NCI-H2081 treated with DMSO at 0.1 percent for 48 hours (cell line): ENCODE data around the gene TSPAN18.

Experiments used
- DNase-seq: peaks from one replicate; lab custom pipeline; 2025; lab: John Stamatoyannopoulos, UW

Gene TSPAN18

DNA sequence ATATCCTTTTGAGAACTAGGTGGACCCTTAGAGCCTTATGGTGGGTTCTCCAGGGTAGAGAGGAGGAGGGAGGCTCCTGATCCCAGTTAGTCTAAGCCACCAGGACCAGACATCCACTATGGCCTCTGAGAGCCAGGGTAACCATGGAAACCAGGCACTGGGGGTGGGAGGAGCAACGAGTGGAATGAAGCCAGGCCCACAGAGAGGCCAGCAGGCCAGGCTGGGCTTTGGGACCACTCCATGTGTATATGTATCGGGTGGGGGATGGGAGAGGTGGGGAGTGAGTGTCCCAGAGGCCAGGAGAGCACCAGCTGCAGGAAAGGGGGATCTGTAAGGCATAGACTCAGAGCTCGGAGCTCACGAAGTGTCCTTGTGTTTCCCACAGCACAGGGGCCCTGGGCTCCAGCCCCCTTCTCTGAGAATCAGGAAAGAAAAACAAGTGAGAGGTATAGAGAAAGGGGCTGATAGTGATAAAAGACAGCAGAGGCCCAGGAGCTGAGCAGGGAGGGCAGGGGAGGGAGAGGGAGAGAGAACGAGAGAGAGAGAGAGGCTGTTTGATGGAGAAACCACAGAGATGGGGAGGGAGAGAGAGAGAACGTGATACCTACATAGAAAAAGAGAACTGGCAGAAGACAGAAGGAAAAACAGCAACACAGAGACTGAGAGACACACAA lies 15.5 kb upstream of the TSPAN18 start:
- no peak for DNase-seq

DNA sequence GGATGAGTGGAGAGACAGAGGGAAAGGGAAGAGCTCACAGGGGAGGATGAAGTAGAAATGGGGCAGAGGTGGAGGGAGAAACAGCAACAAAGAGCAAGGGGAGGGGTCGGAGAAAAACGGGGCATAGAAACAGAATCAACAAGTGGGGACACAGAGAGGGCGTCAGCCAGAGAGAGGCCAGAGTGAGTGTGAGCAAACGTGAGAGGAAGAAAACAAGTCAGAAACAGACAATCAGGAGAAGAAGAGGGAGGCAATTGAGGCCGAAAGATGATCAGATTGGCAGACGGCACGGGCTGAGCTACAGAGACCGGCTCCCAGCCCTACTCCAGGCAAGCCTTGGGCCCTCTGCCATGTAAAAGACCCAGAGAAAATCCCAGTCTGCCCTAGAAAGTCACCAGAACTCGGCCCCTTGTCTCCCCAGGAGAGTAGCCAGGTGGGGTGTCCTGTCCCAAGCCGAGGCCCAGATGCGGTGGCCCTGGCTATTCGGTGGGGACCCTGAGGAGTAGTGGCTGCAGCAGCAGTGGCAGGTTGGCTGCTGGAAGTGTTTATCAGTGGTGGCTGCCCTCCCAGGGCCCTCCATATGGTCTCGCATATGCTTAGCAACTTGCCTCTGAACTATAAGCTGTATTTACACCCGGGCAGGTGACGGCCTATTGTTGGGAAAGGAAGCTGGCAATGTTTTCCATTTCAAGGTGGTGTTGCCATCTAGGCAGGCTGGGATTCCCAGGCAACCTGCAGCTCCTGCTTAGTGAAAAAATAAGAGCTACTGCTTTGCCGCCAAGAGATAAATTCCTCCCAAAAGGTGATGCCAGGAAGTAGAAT lies 14.8 kb upstream of the TSPAN18 start:
- DNase-seq: no peak

DNA sequence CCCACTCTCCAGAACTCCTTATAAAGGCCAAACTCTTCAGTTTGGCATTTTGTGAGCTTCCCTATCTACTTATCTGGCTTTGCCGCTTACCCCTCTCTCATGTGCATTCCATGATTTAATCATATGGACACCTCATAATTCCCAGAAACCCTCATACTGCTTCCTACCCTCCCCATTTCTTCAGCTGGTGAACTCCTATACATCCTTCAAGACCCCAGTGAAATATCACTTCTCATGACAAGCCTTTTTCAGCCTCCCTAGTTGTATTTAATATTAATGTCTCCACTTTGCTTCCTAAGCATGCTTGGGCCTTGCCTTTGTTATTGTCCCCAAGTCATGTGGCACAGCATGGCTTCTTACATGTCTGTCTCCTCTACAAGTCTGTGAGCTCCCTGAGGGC lies 13.7 kb upstream of the TSPAN18 start:
- DNase-seq: no peak

- DNase-seq: no peak
Observed at GRCh38 chr11:44716256-44716655, 10.5 kb upstream of the TSPAN18 start.

DNA sequence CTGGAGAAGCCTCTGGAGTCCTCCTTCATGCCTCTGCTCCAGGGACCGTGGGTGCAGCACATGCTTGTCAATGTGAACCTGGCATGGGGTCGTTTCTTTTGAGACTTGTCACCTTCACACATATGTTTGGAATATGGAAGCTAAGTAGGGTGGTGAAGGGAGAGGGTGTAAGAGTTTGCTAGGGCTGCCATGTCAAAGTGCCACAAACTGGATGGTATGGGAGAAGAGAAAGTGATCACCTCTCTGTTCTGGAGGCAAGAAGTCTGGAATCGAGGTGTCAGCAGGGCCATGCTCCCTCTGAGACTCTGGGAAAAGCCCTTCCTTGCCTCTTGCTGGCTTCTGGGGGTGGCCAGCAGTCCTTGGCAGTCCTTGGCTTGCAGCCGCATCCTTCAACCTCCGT lies 8.7 kb upstream of the TSPAN18 start:
- no peak for DNase-seq

GRCh38 chr11:44718612-44719390 lies 8.0 kb upstream of the TSPAN18 start:
- DNase-seq: no peak

DNA sequence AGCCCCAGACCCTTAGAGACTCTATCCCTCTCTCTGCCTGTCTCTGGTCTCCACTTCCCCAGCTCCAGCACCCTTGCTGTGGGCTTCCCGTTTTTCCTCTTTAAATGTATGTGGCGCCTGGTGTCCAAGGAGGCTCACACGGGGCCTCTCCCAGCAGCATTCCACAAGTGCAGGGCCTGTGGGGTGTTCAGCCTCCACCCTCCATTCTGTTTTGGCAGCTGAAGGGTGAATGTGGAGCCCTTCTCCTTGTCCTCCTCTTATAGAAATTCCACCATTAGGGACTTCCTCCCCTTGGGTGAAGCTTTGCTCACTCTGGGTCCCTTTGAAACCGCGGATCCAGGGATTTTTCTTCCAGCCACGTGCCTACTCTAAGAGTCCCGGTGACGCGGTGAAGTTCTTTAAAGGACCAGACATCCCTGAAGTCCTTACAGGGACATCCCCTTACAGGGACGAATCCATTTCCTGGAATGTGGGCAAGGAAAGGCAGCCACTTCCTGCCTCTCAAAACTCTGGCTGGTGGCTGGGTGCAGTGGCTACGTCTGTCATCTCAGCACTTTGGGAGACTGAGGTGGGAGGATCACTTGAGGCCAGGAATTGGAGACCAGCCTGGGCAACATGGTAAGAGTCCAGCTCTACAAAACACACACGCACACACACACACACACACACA lies 1.6 kb upstream of the TSPAN18 start:
- no peak for DNase-seq

DNA sequence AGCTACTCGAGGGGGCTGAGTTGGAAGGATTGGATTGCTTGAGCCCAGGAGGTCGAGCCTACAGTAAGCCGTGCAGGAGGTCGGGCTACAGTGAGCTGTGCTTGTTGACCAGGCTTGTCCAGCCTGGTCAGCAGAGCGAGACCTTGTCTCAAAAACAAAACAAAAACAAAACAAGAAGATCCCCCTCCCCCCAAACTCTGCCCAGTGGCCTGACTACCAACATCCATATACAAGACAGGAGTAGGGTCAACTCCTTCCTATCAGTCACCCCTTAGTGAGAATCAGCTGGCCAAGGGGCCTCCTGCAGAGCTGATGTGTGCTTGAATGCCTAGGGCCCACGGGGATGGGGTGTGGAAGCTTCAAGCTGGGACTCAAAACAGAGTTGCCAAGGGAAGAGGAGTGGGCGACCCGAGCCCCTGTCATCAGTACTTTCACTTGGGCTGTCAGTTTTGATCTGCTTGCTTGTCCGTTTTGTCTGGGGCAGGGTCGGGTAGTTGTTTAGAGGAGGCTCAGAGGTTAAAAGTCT lies 942 bp upstream of the TSPAN18 start:
- no peak for DNase-seq

DNA sequence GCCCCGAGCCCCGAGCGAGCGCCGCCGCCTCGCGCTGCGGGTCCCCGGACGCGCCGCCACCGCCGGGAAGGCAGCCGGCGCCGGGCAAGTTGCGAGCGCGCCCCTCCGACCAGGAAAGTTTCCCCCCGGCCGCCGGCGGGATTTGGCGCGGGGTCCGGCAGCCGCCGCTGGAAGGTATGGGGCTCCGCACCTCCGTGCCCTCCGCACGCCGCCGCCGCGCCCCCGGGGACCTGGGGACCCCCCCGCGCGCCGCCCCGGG lies 281 bp downstream of the TSPAN18 start:
- no peak for DNase-seq

- no peak for DNase-seq
Observed at GRCh38 chr11:44727373-44728287, 868 bp downstream of the TSPAN18 start.

DNA sequence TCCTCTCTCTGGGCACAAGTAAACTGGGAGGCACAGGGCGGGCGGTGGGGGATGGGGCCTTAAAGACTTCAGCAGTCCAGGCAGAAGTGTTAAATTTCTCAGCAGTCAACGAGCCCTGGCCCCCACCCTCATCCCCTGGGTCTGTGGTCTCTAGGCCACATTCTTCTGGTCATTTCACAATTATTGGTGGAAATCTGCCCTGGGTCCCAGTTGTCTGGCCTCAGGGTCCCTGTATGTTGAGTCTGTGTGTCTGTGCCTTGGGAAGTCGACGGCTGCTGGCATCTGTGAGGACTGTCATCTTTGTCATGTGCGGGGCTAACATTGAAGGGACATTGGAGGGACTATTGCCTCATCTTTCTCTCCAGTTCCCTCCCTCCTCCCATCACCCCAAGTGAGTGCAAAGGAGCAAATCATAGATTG lies 1.7 kb downstream of the TSPAN18 start:
- no peak for DNase-seq

- DNase-seq: no peak
Observed at GRCh38 chr11:44729063-44729462, 2.3 kb downstream of the TSPAN18 start.

GRCh38 chr11:44729713-44730112 lies 3.0 kb downstream of the TSPAN18 start:
- no peak for DNase-seq

DNA sequence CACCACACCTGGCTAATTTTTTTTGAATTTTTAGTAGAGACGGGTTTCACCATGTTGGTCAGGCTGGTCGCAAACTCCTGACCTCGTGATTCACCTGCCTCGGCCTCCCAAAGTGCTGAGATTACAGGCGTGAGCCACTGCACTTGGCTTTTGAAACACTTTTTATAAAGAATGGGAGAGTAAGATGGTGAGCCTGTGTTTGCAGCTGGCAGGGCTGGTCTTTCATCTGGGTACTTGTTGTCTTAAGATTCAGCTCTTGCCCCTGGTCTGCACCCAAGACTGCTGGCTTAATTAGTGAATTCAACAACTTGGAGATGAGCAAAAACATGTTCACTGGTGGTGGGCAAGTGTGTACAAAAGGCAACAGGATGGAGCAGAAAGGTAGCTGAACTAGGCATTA lies 4.0 kb downstream of the TSPAN18 start:
- DNase-seq: no peak

DNA sequence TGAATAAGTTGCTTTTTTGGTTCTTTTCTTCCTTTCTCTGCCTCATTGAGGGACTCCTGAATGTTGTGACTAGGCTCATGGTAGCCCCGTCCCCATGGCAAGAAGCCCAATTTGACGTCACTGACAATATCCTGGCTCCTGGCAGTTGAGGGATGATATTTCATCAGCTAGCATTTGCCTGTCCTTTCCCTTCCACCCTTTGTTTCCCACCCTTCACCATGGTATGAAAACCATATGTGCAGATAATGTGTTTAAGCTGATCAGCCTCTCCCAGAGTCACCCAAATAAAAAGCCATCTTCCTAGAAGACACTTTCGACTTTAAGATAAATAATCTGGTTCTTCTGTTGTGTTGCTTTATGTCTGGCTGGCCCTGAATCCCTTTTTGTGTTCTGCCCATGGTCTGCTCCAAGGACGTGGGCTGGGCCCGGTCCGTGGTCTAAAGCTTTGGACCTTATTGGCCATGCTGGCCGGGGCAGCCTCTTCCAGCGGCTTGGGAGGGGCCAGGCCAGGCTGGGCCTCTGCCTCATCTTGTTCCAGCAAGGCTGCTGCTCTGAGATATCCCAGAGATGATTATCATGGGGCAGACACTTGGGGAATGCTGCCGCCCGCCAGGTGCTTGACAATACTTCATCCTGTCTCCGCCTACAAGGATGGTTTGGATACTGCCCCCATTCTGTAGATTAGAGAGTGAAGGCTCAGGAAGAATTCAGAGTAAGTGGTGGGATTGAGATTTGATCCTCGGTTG lies 5.1 kb downstream of the TSPAN18 start:
- DNase-seq: no peak

GRCh38 chr11:44732564-44732963 lies 5.8 kb downstream of the TSPAN18 start:
- DNase-seq: no peak

DNA sequence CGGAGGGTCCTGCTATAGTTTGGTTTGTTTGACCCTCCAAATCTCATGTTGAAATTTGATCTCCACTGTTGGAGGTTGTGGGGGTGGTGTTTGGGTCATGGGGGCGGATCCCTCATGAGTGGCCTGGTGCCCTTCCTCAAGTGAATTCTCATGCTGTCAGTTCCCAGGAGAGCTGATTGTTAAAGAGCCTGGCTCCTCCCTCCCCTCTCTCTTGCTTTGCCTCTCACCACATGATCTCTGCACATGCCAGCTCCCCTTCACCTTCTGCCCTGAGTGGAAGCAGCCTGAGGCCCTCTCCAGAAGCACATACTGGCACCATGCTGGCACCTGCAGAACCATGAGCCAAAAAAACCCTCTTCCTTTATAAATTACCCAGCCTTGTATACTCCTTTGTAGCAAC lies 7.1 kb downstream of the TSPAN18 start:
- no peak for DNase-seq

GRCh38 chr11:44734843-44735381 lies 8.2 kb downstream of the TSPAN18 start:
- DNase-seq: no peak

GRCh38 chr11:44736791-44737190 lies 10.0 kb downstream of the TSPAN18 start:
- no peak for DNase-seq
